Brain microvascular endothelial cell (primary cell): Measurements from ENCODE around the gene HIKESHI.

ENCODE experiments used
- DNase-seq: peaks from one replicate; pipeline ENCODE4 v3.0.0-alpha.2; 2020
- H3K27ac ChIP-seq: fragments of 250-450 bp; sonication (Bioruptor Pico); 2 replicates; pipeline ENCODE4 v1.5.1; 2020; ENCODE audit warnings: mild to moderate bottlenecking, moderate library complexity
- H3K27me3 ChIP-seq: fragments of 250-450 bp; sonication (Bioruptor Pico); replicated peaks from 2 replicates; pipeline ENCODE4 v1.5.1; 2020; ENCODE audit warnings: mild to moderate bottlenecking
- H3K36me3 ChIP-seq: fragments of 250-450 bp; sonication (Bioruptor Pico); replicated peaks from 2 replicates; pipeline ENCODE4 v1.5.1; 2020; ENCODE audit warnings: mild to moderate bottlenecking
- H3K4me3 ChIP-seq: 2 replicates; pipeline ENCODE4 v1.5.1; 2011; ENCODE audit warnings: low read depth, mild to moderate bottlenecking, control low read depth, low read length, moderate library complexity
- CTCF ChIP-seq: IDR thresholded peaks from 2 replicates; pipeline ENCODE4 v1.5.1; 2011; ENCODE audit warnings: low read depth, mild to moderate bottlenecking, moderate library complexity, low read length, control low read depth, inconsistent platforms; ENCODE audit errors: missing control alignments
- in situ Hi-C: cut with HindIII; loops from 2 replicates; pipeline ENCODE4 v1.10.0; 2017; ENCODE audit warnings: low sequenced_read_pairs, low pct_ligation_motif_present

Gene HIKESHI

GRCh38 chr11:86360775-86361395, 58.8 kb downstream of the HIKESHI start:
- Histone ChIP-seq H3K36me3 (no peaks in the 10 kb centered on the region), H3K4me3 (no peak overlapping the region), H3K27ac (no peak overlapping the region), H3K27me3 (no peaks in the 10 kb centered on the region)
- DNase-seq, result peak; percentile 6
- in situ Hi-C loops, result no loop called here
- peak; percentile 44 for TF ChIP-seq CTCF

- Histone ChIP-seq H3K4me3 (no peak overlapping the region), H3K27ac (no peak overlapping the region), H3K27me3 (no peaks in the 10 kb centered on the region), H3K36me3 (no peaks in the 10 kb centered on the region)
- no peak for TF ChIP-seq CTCF
- in situ Hi-C loops, result no loop called here
- no peak for DNase-seq
Measured at GRCh38 chr11:86363424-86363823, 61.4 kb downstream of the HIKESHI start.

GRCh38 chr11:86365546-86365945, 63.5 kb downstream of the HIKESHI start:
- in situ Hi-C loops, result no loop called here
- DNase-seq, result no peak
- Histone ChIP-seq H3K27me3 (no peaks in the 10 kb centered on the region), H3K36me3 (no peaks in the 10 kb centered on the region), H3K4me3 (no peak overlapping the region), H3K27ac (no peak overlapping the region)
- TF ChIP-seq CTCF, result no peak

- no peak for DNase-seq
- no peak overlapping the region for H3K27ac ChIP-seq
Measured at GRCh38 chr11:86369668-86370067, 67.6 kb downstream of the HIKESHI start.

GRCh38 chr11:86370171-86370570, 68.1 kb downstream of the HIKESHI start:
- Histone ChIP-seq H3K36me3 (no peaks in the 10 kb centered on the region), H3K27ac (no peak overlapping the region), H3K27me3 (no peaks in the 10 kb centered on the region), H3K4me3 (no peak overlapping the region)
- DNase-seq, result no peak
- no peak for TF ChIP-seq CTCF
- in situ Hi-C loops, result no loop called here

More at GRCh38 chr11:86369668-86370067, 67.6 kb downstream of the HIKESHI start:
- H3K27me3 ChIP-seq, result no peaks in the 10 kb centered on the region
- H3K36me3 ChIP-seq, result no peaks in the 10 kb centered on the region
- no peak overlapping the region for H3K4me3 ChIP-seq
- in situ Hi-C loops, result no loop called here
- no peak for TF ChIP-seq CTCF

- no peak for TF ChIP-seq CTCF
- in situ Hi-C loops, result no loop called here
- peak; percentile 76 for DNase-seq
- Histone ChIP-seq H3K27me3 (no peaks in the 10 kb centered on the region), H3K36me3 (no peaks in the 10 kb centered on the region), H3K27ac (peak overlapping the region; percentile 45), H3K4me3 (no peak overlapping the region)
Measured at GRCh38 chr11:86370922-86371594, 69.0 kb downstream of the HIKESHI start.
